HG03135 (cell line): Measurements from ENCODE around the gene ARFRP1.

ENCODE experiments used
- ATAC-seq: cut with Tn5 transposase; IDR thresholded peaks from one replicate; pipeline ENCODE4 v1.9.1; 2021; ENCODE audit warnings: mild to moderate bottlenecking, moderate library complexity; ENCODE audit not compliant: unreplicated experiment

The ARFRP1 gene

DNA sequence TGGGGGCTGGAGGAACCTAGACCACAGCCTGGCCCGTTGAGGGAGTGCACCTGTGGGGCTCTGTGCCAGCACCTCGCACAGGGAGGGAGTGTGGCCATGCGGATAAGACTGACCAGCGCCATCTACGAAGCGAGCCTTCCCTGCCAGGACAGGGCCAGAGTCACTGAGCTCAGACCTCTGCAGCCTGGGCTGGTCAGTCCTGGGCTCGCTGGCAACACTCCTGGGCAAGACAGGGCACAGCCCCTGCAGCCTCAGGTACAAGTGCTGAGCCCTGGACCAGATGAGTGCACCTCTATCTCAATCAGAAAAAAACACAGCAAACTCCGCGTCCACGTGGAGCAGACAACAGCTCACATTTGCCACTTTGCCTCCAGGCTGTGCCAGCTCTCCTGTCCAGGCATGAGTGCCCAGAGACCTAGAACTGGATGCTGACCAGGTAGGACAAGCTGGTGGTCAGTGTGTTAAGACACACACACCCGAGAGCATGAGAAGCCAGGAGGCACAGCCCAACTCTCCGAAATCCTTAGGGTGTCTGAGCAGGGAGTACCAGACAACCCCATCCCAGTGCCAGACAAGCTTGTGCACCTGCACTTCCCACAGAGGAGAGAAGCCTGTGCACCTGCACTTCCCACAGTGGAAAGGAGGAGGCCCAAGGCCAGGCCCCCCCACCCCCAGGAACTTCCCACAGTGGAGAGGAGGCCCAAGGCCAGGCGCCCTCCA is 4.9 kb downstream of the ARFRP1 start:
- ATAC-seq: no peak

GRCh38 chr20:63702036-63702665 is 5.6 kb downstream of the ARFRP1 start:
- no peak for ATAC-seq

DNA sequence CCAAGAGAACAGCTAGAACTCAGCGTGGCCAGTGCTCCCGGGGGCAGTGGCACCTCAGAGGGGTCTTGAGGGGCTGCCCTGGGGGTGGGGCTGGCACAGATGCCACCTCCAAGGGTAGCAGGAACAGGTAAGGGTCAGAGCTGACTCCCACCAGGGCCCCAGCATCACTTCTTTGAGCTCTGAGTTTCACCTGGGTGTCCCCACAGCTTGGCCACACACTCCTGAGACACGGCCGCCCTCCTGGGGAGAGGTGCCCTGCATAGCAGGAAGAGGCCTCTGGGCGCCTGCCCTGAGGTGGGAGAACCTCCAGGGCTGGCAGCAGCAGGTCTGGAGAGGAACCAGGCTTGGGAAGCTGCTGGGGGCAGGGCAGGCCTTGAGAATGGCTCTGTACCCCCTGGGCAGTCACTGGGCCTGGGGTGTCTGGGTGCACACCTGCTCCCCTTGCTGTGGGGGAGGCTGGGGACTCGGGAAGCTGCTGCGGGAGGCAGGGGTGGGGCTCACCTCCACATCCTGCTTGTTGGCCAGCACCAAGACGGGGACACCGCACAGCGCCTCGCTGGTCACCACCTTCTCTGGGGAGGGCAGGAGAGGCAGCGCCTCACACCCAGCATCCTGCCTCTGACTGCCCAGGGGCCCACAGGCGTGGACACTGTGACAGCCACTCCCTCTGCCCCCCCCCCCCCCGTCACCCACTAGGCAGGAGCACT is 6.3 kb downstream of the ARFRP1 start:
- no peak for ATAC-seq

DNA sequence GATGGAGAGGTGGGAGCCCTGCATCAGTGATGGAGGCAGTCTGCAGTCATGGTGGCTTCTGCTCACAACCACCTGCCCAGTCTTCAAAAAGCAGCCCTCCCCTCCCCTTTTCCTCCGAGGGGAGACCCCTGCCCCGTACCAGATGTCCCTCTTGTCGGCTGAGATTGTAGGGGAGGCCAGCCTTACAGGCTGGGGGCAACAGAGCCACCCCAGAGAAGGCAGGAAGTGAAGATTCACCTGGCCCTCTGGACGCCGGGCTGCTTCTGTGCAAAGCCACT is 6.8 kb downstream of the ARFRP1 start:
- no peak for ATAC-seq

GRCh38 chr20:63700199-63701050 is 7.4 kb downstream of the ARFRP1 start:
- no peak for ATAC-seq

GRCh38 chr20:63699466-63700198 is 8.1 kb downstream of the ARFRP1 start:
- no peak for ATAC-seq

DNA sequence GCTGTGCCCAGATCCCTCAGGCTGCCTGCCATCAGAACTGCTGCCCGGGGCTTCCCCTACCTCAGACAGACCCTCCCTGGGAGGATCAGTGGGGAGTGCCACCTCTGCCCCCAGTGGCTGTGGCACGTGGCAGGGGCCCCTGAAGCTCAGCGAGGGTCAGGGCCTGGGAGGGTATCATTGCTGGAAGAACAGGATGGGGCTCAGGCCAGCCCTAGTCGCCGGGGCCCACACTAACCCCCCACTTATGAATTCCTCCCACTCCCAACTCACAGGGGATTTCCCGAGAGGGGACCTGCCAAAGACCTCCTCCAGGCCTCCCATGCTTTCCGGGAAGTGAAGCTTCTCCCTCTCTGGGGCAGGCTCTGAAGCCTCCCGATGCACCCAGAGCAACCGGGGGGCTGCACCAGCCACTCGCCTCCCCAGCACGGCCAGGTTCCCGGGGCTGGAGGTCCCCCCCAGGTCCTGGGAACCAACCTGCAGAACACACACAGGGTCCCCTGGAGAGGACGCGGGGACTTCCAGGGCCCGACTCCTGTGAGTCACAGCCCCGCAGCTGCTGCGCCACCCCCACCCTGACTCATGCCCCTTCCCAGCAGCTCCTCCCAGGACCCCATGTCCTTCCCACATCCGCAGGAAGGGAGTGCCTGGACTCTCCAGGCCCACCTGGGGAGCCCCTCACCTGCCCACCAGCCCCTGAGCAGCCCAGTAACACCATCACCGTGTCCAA is 8.9 kb downstream of the ARFRP1 start:
- no peak for ATAC-seq

GRCh38 chr20:63697868-63698545 is 9.8 kb downstream of the ARFRP1 start:
- ATAC-seq: no peak

DNA sequence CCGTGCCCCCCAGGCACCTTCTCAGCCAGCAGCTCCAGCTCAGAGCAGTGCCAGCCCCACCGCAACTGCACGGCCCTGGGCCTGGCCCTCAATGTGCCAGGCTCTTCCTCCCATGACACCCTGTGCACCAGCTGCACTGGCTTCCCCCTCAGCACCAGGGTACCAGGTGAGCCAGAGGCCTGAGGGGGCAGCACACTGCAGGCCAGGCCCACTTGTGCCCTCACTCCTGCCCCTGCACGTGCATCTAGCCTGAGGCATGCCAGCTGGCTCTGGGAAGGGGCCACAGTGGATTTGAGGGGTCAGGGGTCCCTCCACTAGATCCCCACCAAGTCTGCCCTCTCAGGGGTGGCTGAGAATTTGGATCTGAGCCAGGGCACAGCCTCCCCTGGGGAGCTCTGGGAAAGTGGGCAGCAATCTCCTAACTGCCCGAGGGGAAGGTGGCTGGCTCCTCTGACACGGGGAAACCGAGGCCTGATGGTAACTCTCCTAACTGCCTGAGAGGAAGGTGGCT is 10.4 kb downstream of the ARFRP1 start:
- no peak for ATAC-seq

- no peak for ATAC-seq
Observed at GRCh38 chr20:63696628-63697356, 11.0 kb downstream of the ARFRP1 start, which contains the start of gene TNFRSF6B. TSS of gene TNFRSF6B (plus strand) at chr20:63696652. CDS start at chr20:63696768, 116 bp downstream.

- ATAC-seq: no peak
Observed at GRCh38 chr20:63696306-63696627, 11.5 kb downstream of the ARFRP1 start.

- no peak for ATAC-seq
Observed at GRCh38 chr20:63695424-63696305, 12.1 kb downstream of the ARFRP1 start.

- ATAC-seq: no peak
Observed at GRCh38 chr20:63694584-63695423, 13.0 kb downstream of the ARFRP1 start.

- no peak for ATAC-seq
Observed at GRCh38 chr20:63693733-63694583, 13.8 kb downstream of the ARFRP1 start.

DNA sequence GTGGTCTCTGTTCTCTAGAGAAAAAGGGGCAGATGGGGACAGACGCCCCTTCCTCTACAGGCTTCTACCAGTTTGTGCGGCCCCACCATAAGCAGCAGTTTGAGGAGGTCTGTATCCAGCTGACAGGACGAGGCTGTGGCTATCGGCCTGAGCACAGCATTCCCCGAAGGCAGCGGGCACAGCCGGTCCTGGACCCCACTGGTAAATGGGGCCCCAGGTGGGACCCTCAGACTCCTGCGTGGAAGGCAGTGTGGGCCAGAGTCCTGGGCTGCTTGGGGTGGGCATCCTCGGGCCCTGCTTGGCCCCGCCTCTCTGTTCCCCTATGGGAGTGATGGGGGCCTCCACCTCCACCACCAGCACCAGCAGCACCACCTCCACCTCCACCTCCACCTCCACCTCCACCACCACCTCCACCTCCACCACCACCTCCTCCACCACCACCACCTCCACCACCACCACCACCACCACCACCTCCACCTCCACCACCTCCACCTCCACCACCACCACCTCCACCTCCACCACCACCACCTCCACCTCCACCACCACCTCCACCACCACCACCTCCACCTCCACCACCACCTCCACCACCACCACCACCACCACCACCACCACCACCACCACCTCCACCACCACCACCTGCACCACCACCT is 14.6 kb downstream of the ARFRP1 start:
- no peak for ATAC-seq
